Body of pancreas (tissue), 4 donors: ENCODE results near the gene PHLDB1. TPM values are rescaled to one million over a fixed set of nuclear protein-coding genes. Genes with fewer than 3 reads are reported as not detected.

Experiments used
- ATAC-seq: fragments of 150-250 bp; one replicate; pipeline ENCODE4 v1.9.1; 2016
- DNase-seq, 4 donors: peaks; one replicate each; pipeline ENCODE4 v3.0.0-alpha.2; 2019
- H3K27ac ChIP-seq, 4 donors: fragments of 200-600 bp; sonication (generic); 1 replicate in 3 of 4; 2 replicates in 1 of 4; pipeline versions ENCODE4 v1.5.1 to v1.6.1; 2016 to 2019; ENCODE audit warnings: mild to moderate bottlenecking in 1 of 4, mixed read lengths in 1 of 4, moderate library complexity in 1 of 4
- H3K27me3 ChIP-seq, 2 donors: fragments of 200-600 bp; sonication (generic); one replicate each; pipeline ENCODE4 v1.6.0; 2016; ENCODE audit warnings: mild to moderate bottlenecking in 1 of 2
- H3K36me3 ChIP-seq, 2 donors: fragments of 200-600 bp; sonication (generic); replicated peaks in 1 of 2; 2 replicates each; pipeline ENCODE4 v1.5.1; 2016; ENCODE audit warnings: low read depth in 2 of 2; ENCODE audit not compliant: insufficient read depth in 1 of 2
- H3K4me1 ChIP-seq: fragments of 200-600 bp; sonication (generic); one replicate; pipeline ENCODE4 v1.6.0; 2016
- H3K4me3 ChIP-seq, 2 donors: fragments of 200-600 bp; sonication (generic); 1 replicate in 1 of 2; 2 replicates in 1 of 2; pipeline ENCODE4 v1.5.1; 2016 to 2019
- H3K9me3 ChIP-seq, 3 donors: fragments of 200-600 bp; sonication (generic); 1 replicate in 2 of 3; 2 replicates in 1 of 3; pipeline ENCODE4 v1.5.1; 2016
- POLR2A ChIP-seq, 3 donors: fragments of 450-650 bp; IDR thresholded peaks; one replicate each; pipeline ENCODE4 v1.6.1; 2016; ENCODE audit warnings: antibody characterized with exemption in 3 of 3, mild to moderate bottlenecking in 2 of 3
- WGBS, 2 donors: methylation state at CpG; one replicate each; pipeline ENCODE4 v1.1.5; 2017; 5-methylcytosine and 5-hydroxymethylcytosine counted together
- intact Hi-C: fragments of 100-400 bp; cut with DNase I; formaldehyde crosslinking; loops from one replicate; pipeline ENCODE4 v1.15.1; 2023
- total RNA-seq, 2 donors: library from RNA; depleted of rRNA; stranded (reverse); fragments of >200 nt; gene quantifications; one replicate each; pipeline ENCODE4 v1.1.0, GENCODE V29; 2016
- TF ChIP-seq, protein P1 (sequence below), 7 experiments: fragments of 450-650 bp in 4 of 7; fragments of 200-600 bp in 3 of 7; sonication (generic) in 3 of 7; IDR thresholded peaks; one replicate each; pipeline ENCODE4 v1.5.1; 2016 to 2019; ENCODE audit warnings: antibody characterized with exemption in 7 of 7

The PHLDB1 gene
- total RNA-seq, 2 donors from 2014 or later: 71.9 to 166 TPM

DNA sequence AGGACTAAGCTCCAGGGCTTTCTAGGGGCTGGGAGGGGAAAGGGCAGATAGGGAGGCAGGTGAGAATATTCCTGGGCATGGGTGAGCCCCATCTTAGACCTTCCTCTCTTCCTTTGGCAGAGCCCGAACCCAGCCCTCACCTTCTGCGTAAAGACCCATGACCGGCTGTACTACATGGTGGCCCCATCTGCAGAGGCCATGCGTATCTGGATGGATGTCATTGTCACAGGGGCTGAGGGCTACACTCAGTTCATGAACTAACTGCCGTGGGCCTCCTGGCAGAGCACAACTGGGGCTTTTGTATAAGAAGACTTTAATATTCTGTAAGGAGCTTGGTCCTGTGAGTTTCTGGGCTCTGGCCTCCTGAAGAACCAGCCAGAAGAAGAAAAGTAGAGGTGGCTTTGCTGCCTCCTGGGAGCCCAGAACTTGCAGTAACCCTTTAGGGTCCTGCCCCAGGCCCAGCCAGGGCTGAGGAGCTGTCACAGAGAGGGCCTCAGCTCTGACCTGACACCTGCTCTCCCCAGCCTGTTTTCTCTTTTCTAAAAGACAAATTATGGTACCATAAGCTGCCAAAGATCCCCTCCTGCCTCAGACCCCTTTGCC is 49.2 kb downstream of the PHLDB1 start:
- no peak for TF ChIP-seq POLR2A (IDR thresholded peaks at IDR 0.05)
- TF ChIP-seq, protein P1, sequence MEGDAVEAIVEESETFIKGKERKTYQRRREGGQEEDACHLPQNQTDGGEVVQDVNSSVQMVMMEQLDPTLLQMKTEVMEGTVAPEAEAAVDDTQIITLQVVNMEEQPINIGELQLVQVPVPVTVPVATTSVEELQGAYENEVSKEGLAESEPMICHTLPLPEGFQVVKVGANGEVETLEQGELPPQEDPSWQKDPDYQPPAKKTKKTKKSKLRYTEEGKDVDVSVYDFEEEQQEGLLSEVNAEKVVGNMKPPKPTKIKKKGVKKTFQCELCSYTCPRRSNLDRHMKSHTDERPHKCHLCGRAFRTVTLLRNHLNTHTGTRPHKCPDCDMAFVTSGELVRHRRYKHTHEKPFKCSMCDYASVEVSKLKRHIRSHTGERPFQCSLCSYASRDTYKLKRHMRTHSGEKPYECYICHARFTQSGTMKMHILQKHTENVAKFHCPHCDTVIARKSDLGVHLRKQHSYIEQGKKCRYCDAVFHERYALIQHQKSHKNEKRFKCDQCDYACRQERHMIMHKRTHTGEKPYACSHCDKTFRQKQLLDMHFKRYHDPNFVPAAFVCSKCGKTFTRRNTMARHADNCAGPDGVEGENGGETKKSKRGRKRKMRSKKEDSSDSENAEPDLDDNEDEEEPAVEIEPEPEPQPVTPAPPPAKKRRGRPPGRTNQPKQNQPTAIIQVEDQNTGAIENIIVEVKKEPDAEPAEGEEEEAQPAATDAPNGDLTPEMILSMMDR (IDR thresholded peaks at IDR 0.05): no peak
- Histone ChIP-seq H3K4me3 (no peak overlapping the region), H3K36me3 (peaks cover 0 to 2% of the 10 kb centered on the region in 2 donors), H3K27ac (no peak overlapping the region), H3K9me3 (no peaks in the 10 kb centered on the region), H3K27me3 (no peaks in the 10 kb centered on the region), H3K4me1 (peaks cover 15% of the 10 kb centered on the region)
- ATAC-seq (no peak), DNase-seq (no peak)
- intact Hi-C loops: no loop called here
- 89 to 97% methylated on average over 5 of the region's 5 CpGs for WGBS, 2 donors

DNA sequence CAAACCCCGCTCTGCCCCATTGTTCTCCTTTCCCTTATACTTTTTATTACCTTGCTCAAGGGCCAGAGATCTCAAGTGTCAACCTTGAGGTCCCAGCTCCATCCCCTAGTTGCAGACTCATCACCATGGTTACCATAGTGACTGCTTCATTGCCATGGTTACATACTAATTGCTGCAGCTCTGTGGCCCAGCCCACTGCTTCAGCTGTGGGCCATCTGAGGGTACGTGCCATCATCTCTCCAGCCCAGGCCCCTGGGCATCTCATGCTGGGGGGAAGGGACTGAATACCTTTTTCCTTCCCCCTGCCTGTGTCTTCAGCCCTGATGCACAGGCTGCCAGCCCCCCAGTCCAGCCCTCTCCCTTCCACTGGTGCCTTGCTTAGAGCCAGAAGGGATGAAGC is 49.8 kb downstream of the PHLDB1 start:
- intact Hi-C loops: no loop called here
- no peak for TF ChIP-seq POLR2A (IDR thresholded peaks at IDR 0.05)
- TF ChIP-seq, protein P1 (IDR thresholded peaks at IDR 0.05): no peak
- no peaks in the 10 kb centered on the region for H3K27me3 ChIP-seq
- 84 to 94% methylated on average over 2 of the region's 2 CpGs for WGBS, 2 donors
- no peaks in the 10 kb centered on the region for H3K9me3 ChIP-seq
- H3K27ac ChIP-seq: no peak overlapping the region
- DNase-seq (no peak), ATAC-seq (no peak)
- peaks cover 0 to 2% of the 10 kb centered on the region in 2 donors for H3K36me3 ChIP-seq
- H3K4me3 ChIP-seq: no peak overlapping the region
- H3K4me1 ChIP-seq: peaks cover 15% of the 10 kb centered on the region

DNA sequence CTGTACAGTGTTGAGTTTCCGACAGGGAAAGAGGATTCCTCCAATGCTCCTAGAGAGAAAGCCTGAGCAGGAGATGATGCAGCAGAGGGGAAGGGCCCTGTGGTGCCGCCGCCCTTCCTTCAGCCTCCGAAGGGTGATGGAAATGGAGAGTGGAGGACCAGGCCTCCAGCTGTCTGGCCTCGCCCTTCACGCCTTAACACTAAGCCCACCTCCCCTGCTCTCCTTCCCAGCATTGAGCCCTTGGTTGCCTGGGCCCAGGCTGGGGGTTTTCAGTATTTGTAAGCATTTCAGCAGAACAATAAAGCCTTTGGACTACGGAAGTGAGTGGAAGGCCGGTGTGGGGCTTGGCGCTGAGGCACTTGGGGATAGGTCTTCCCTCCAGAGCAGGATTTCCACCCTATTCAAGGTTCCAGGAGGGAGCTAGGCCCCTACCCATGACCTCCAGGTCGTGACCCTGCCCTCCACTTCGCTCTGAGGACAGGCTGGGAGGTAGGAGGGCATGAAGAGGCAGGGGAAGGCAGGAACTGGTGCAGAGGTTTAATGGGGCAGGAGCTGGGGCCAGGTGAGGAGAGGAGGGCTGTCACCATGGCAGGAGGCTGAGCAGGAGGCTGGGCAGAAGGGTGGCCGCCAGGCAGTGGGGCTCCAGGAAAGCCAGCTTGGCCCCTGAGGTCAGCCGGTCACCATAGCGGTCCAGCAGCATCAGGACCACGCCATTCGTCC is 50.5 kb downstream of the PHLDB1 start:
- H3K4me1 ChIP-seq: peaks cover 15% of the 10 kb centered on the region
- no peak overlapping the region for H3K27ac ChIP-seq
- no peaks in the 10 kb centered on the region for H3K9me3 ChIP-seq
- no peak for DNase-seq
- ATAC-seq: no peak
- H3K36me3 ChIP-seq: peaks cover 0 to 2% of the 10 kb centered on the region in 2 donors
- intact Hi-C loops: no loop called here
- TF ChIP-seq POLR2A (IDR thresholded peaks at IDR 0.05): no peak
- TF ChIP-seq, protein P1 (IDR thresholded peaks at IDR 0.05): no peak
- WGBS, 2 donors: 83% methylated on average over 13 to 16 of the region's 16 CpGs
- no peaks in the 10 kb centered on the region for H3K27me3 ChIP-seq
- H3K4me3 ChIP-seq: no peak overlapping the region

DNA sequence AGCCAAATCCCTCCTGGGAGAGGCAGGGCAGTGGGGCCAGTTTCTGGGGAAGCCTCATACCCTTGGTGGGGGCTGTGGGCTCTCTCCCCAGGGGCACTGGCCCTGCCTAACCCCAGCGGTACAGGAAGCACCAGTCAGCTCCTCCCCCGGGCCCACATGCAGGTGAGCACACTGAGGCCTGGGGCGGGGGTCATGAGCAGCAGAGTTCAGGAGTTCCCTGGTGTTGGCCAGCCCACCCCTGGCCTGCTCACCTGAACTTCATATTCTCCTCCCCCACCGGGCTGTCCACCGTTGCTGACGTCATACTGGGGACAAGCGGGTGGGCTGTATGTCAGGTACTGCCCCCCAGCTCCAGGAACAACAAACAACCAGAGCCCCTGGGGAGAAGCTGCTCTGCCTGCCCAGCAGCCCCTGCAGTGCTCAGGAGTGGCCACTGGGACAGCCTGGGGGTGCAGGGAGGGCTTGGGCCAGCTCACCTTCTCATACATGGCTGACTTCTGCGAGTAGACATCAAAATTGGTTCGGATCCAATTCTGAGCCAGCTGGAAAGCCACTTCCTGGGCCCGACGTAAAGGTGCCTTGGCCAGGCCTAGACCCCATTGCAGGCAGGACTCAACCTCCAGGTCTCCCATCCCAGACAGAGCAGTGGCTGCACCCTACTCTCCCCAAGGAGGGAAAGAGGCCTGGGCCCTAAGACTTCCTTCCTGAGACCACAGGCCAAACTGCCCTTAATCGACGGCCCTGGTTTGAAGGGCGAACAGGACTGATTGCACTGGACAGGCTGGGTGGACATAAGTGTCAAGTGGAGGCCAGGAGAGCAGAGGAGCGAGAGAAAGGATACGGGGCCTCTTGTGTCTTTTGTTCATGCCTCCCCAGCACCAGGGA is 51.3 kb downstream of the PHLDB1 start:
- peak overlapping the region in 3 of 4 donors; percentile 29 to 52 (median 33) for H3K27ac ChIP-seq
- TF ChIP-seq POLR2A (IDR thresholded peaks at IDR 0.05): no peak
- TF ChIP-seq, protein P1 (IDR thresholded peaks at IDR 0.05): peak in 1 of 7 experiments; percentile 13
- DNase-seq (no peak), ATAC-seq (peak; percentile 2)
- no peaks in the 10 kb centered on the region for H3K27me3 ChIP-seq
- no peaks in the 10 kb centered on the region for H3K9me3 ChIP-seq
- WGBS, 2 donors: 54 to 69% methylated on average over 4 to 16 of the region's 16 CpGs
- H3K36me3 ChIP-seq: peaks cover 0 to 2% of the 10 kb centered on the region in 2 donors
- intact Hi-C loops: no loop called here
- no peak overlapping the region for H3K4me3 ChIP-seq
- peaks cover 15% of the 10 kb centered on the region for H3K4me1 ChIP-seq
